ENCODE results near the gene UACA. TPM values are rescaled to one million over a fixed set of nuclear protein-coding genes. Genes with fewer than 3 reads are reported as not detected.

Gene UACA
- total and polyA plus RNA-seq, 9 donors, result 28.6 to 62.0 (median 51.8) TPM

DNA sequence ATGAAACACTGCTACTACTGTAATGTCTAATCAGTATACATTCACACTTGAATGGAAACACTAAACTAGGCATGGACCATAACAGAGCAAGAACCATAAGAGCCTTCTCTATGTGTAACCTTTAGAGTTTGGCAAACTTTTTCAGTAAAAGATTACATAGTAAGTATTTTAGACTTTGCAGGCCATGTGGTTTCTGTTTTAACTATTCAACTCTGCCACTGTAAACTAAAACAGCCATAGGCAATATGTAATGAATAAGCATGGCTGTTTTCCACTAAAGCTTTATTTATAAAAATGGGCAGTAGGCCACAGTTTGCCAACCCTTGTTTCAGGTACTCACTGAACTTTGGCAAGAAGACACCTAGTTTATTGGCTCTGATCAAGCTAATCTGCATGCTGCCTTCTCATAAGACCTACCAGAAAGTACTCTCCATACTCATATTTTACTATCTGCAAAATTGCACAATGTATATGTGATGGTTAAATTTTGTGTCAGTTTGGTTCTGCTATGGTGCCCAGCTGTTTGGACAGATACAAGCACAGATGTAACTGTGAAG lies 46.0 kb downstream of the UACA start:
- intact Hi-C loops (cut with DNase I), result no loop called here
- DNase-seq, result no peak
- no peaks in the 10 kb centered on the region for H3K27me3 ChIP-seq
- H3K4me3 ChIP-seq, result no peak overlapping the region
- H3K27ac ChIP-seq, result no peak overlapping the region
- H3K36me3 ChIP-seq, result no peaks in the 10 kb centered on the region
- TF ChIP-seq EP300 (IDR thresholded peaks at IDR 0.05) (no peak), POLR2A (IDR thresholded peaks at IDR 0.05) (no peak)
- TF ChIP-seq, protein P1, sequence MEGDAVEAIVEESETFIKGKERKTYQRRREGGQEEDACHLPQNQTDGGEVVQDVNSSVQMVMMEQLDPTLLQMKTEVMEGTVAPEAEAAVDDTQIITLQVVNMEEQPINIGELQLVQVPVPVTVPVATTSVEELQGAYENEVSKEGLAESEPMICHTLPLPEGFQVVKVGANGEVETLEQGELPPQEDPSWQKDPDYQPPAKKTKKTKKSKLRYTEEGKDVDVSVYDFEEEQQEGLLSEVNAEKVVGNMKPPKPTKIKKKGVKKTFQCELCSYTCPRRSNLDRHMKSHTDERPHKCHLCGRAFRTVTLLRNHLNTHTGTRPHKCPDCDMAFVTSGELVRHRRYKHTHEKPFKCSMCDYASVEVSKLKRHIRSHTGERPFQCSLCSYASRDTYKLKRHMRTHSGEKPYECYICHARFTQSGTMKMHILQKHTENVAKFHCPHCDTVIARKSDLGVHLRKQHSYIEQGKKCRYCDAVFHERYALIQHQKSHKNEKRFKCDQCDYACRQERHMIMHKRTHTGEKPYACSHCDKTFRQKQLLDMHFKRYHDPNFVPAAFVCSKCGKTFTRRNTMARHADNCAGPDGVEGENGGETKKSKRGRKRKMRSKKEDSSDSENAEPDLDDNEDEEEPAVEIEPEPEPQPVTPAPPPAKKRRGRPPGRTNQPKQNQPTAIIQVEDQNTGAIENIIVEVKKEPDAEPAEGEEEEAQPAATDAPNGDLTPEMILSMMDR (IDR thresholded peaks at IDR 0.05), result no peak
- H3K4me1 ChIP-seq (ENCODE audit: insufficient read depth), result peaks cover 8% of the 10 kb centered on the region
- no peaks in the 10 kb centered on the region for H3K9me3 ChIP-seq

DNA sequence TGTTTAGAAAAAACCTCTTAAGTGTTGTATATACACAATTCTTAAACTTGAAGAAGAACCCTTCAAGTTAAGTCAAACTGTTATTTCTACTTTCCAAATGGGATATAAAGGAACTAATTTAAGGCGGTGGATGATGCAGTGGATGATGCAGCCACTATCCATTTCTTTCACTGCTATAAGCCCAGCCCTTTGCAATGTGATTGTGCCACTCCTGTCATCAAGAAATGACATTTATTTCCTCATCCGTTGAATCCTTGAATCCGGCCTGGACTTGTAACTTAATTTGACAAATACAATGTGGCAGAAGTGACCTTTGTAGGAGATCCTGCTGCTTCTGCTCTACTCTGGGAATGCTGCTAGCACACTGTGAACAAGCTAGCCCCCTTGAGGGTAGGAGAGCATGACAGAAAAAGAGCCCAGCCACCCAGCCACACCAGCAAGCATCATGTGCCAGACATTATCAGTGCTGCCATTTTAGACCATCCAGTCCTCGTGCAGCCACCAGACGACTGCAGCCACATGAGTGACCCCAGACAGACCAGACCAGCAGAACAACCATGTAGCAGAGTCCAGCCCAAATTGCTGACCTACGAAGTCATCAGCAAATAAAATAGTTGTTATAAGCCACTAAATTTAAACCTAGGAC lies 47.4 kb downstream of the UACA start:
- no peaks in the 10 kb centered on the region for H3K9me3 ChIP-seq
- peaks cover 8% of the 10 kb centered on the region for H3K4me1 ChIP-seq (ENCODE audit: insufficient read depth)
- WGBS, 3 donors, result 75 to 85% (median 84%) methylated on average over 6 of the region's 6 CpGs
- TF ChIP-seq, protein P1 (IDR thresholded peaks at IDR 0.05), result no peak
- TF ChIP-seq POLR2A (IDR thresholded peaks at IDR 0.05) (no peak), EP300 (IDR thresholded peaks at IDR 0.05) (no peak)
- H3K4me3 ChIP-seq, result no peak overlapping the region
- intact Hi-C loops (cut with DNase I), result no loop called here
- no peaks in the 10 kb centered on the region for H3K36me3 ChIP-seq
- DNase-seq, result no peak
- H3K27me3 ChIP-seq, result no peaks in the 10 kb centered on the region
- H3K27ac ChIP-seq, result no peak overlapping the region

DNA sequence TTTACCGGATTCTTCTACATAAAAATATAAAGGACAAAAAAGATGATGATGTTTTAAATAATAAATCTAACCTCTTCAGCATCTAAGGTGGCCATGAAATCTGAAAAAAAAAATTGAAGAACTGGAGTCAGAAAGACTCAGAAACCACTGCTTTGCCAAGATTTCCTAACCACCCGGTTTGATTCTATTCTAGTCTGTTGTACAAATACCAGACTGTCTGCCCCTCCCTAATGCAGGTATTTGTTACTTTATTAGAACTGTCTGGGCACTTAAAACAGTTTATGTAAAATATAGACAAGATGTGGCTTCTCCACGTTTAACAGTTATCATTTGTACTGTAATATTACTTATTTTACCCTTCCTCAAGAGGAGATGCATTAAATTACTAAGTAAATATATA lies 48.8 kb downstream of the UACA start:
- TF ChIP-seq POLR2A (IDR thresholded peaks at IDR 0.05) (no peak), EP300 (IDR thresholded peaks at IDR 0.05) (no peak)
- TF ChIP-seq, protein P1 (IDR thresholded peaks at IDR 0.05), result no peak
- DNase-seq, result no peak
- Histone ChIP-seq H3K36me3 (no peaks in the 10 kb centered on the region), H3K4me1 (ENCODE audit: insufficient read depth) (peaks cover 8% of the 10 kb centered on the region), H3K27me3 (no peaks in the 10 kb centered on the region), H3K9me3 (no peaks in the 10 kb centered on the region), H3K27ac (peak overlapping the region in 1 of 2 donors; percentile 51), H3K4me3 (no peak overlapping the region)
- 6% methylated on average over 3 of the region's 3 CpGs for WGBS, 3 donors
- intact Hi-C loops (cut with DNase I), result no loop called here

DNA sequence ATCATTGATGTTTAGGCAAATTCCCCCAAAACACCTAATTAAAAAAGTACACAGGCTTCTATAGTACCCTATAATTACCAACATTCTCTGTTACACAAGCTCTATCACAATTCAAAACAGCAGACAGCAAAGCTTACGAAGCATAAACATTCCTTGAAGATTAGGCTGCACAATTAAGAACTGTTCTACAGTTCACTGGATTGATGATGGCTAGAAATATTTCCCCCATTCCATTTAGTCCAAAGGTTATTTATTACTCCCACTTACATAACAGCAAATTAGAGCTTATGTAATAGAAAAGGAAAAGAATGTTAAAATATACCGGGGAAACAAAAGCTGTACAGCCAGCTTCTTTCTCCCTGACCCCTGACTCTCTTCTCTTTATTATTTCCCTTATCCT lies 49.3 kb downstream of the UACA start:
- whole genome bisulfite sequencing, 3 donors, result 4 to 6% (median 5%) methylated on average over 2 of the region's 2 CpGs
- H3K36me3 ChIP-seq, result no peaks in the 10 kb centered on the region
- no peak for TF ChIP-seq POLR2A (IDR thresholded peaks at IDR 0.05)
- TF ChIP-seq EP300 (IDR thresholded peaks at IDR 0.05), result no peak
- TF ChIP-seq, protein P1 (IDR thresholded peaks at IDR 0.05), result no peak
- peaks cover 8% of the 10 kb centered on the region for H3K4me1 ChIP-seq (ENCODE audit: insufficient read depth)
- no peaks in the 10 kb centered on the region for H3K9me3 ChIP-seq
- intact Hi-C loops (cut with DNase I), result no loop called here
- H3K4me3 ChIP-seq, result no peak overlapping the region
- H3K27ac ChIP-seq, result peak overlapping the region in 1 of 2 donors; percentile 51
- H3K27me3 ChIP-seq, result no peaks in the 10 kb centered on the region
- DNase-seq, result no peak

Measured in ovary (tissue), 9 donors.